ENCODE data around the gene TRDMT1. TPM values are rescaled to one million over a fixed set of nuclear protein-coding genes. Genes with fewer than 3 reads are reported as not detected.
"Not testable (repeated sequence)": the region's sequence is repeated elsewhere in the genome, so short reads cannot be mapped to it uniquely, and the experiment has no call there.

TRDMT1 gene
- total RNA-seq, 1 experiment from 2014 or later = 9.7 TPM

- in situ Hi-C loops (cut with HindIII; ENCODE audit: low pct_unique_long_range_greater_than_20kb, low sequenced_read_pairs) = no loop called here
- no peak for DNase-seq (ENCODE audit: low read depth, low spot score)
Measured at GRCh38 chr10:17134282-17134681, 67.2 kb downstream of the TRDMT1 start.

DNA sequence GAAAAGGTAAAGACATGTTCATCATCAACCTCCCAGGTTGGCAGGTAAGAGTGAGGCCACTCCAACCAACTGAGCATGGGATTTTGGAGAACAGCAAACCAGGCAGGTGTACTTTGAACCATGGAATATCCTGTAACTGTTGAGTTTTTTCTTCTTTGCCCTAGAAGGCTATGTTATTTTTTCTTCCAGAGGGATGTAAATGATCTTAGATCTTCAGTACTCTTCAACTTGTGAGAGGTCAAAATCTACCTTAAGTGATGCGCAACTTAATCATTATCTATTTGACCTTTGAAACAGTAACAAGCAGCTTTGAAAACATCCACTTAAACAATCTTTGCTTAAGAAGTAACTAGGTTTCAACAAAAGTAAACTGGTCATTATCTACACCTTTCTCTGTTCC, 71.7 kb downstream of the TRDMT1 start, which contains the start of gene CUBN:
TSS of gene CUBN (minus strand) at position 71 of the 400 bp plus-strand sequence. CDS start at position 25, 46 bp downstream.
- in situ Hi-C loops (cut with HindIII; ENCODE audit: low pct_unique_long_range_greater_than_20kb, low sequenced_read_pairs) = no loop called here
- no peak for DNase-seq (ENCODE audit: low read depth, low spot score)

GRCh38 chr10:17128261-17128660, 73.2 kb downstream of the TRDMT1 start:
- in situ Hi-C loops (cut with HindIII; ENCODE audit: low pct_unique_long_range_greater_than_20kb, low sequenced_read_pairs) = no loop called here

GRCh38 chr10:17126327-17126726, 75.1 kb downstream of the TRDMT1 start:
- no peak for DNase-seq (ENCODE audit: low read depth, low spot score)
- in situ Hi-C loops (cut with HindIII; ENCODE audit: low pct_unique_long_range_greater_than_20kb, low sequenced_read_pairs) = no loop called here

More at GRCh38 chr10:17128261-17128660, 73.2 kb downstream of the TRDMT1 start:
- peak; percentile 91 for DNase-seq (ENCODE audit: low read depth, low spot score)

- in situ Hi-C loops (cut with HindIII; ENCODE audit: low pct_unique_long_range_greater_than_20kb, low sequenced_read_pairs) = no loop called here
- peak; percentile 30 for DNase-seq (ENCODE audit: low read depth, low spot score)
Measured at GRCh38 chr10:17125206-17125893, 76.1 kb downstream of the TRDMT1 start.

- DNase-seq (ENCODE audit: low read depth, low spot score) = peak; percentile 10
- in situ Hi-C loops (cut with HindIII; ENCODE audit: low pct_unique_long_range_greater_than_20kb, low sequenced_read_pairs) = no loop called here
Measured at GRCh38 chr10:17123961-17124360, 77.5 kb downstream of the TRDMT1 start.

- DNase-seq (ENCODE audit: low read depth, low spot score) = peak; percentile 30
- in situ Hi-C loops (cut with HindIII; ENCODE audit: low pct_unique_long_range_greater_than_20kb, low sequenced_read_pairs) = no loop called here
Measured at GRCh38 chr10:17122726-17123661, 78.5 kb downstream of the TRDMT1 start.

GRCh38 chr10:17122052-17122451, 79.4 kb downstream of the TRDMT1 start:
- in situ Hi-C loops (cut with HindIII; ENCODE audit: low pct_unique_long_range_greater_than_20kb, low sequenced_read_pairs) = no loop called here
- DNase-seq (ENCODE audit: low read depth, low spot score) = no peak

DNA sequence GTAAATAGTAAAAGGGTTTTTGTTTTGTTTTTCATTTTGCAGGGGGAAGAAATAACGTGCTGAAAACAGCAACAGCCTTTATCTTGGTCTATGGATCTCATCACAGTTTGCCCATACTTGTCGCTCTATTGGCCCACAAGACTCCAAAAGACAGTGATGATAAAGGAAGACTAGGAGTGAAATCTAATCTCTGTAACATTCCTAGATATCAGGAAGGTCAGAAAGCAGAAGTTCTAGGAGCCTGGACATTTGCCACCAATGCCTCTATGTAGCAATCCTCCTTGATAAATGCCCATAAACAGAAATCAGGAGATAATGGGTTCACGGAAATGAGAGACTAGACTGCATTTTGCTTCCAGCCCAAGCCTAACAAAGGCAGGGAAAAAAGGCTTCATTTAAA, 80.8 kb downstream of the TRDMT1 start:
- in situ Hi-C loops (cut with HindIII; ENCODE audit: low pct_unique_long_range_greater_than_20kb, low sequenced_read_pairs) = no loop called here
- no peak for DNase-seq (ENCODE audit: low read depth, low spot score)

DNA sequence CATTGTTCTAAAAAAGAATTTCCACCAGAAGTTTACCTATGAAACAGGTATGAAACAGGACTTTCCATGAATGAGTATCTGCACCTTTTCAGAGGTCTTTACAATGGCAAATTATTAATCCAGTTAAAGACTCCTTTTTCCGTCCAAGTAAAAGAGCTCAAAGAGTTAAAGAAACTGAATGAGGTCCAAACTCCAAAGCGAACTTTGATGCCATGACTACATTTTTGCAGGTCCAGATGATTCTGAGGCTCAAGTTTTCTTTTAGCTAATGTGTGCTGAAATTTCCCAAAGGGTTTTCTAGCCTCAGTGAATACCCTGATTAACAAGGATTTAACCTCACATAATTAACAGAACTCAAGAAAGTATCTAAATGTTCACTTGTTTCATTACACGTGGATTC, 81.6 kb downstream of the TRDMT1 start:
- in situ Hi-C loops (cut with HindIII; ENCODE audit: low pct_unique_long_range_greater_than_20kb, low sequenced_read_pairs) = no loop called here
- no peak for DNase-seq (ENCODE audit: low read depth, low spot score)

- DNase-seq (ENCODE audit: low read depth, low spot score) = no peak
- in situ Hi-C loops (cut with HindIII; ENCODE audit: low pct_unique_long_range_greater_than_20kb, low sequenced_read_pairs) = no loop called here
Measured at GRCh38 chr10:17116193-17116592, 85.3 kb downstream of the TRDMT1 start.

GRCh38 chr10:17115683-17116082, 85.8 kb downstream of the TRDMT1 start:
- in situ Hi-C loops (cut with HindIII; ENCODE audit: low pct_unique_long_range_greater_than_20kb, low sequenced_read_pairs) = no loop called here
- DNase-seq (ENCODE audit: low read depth, low spot score) = no peak

DNA sequence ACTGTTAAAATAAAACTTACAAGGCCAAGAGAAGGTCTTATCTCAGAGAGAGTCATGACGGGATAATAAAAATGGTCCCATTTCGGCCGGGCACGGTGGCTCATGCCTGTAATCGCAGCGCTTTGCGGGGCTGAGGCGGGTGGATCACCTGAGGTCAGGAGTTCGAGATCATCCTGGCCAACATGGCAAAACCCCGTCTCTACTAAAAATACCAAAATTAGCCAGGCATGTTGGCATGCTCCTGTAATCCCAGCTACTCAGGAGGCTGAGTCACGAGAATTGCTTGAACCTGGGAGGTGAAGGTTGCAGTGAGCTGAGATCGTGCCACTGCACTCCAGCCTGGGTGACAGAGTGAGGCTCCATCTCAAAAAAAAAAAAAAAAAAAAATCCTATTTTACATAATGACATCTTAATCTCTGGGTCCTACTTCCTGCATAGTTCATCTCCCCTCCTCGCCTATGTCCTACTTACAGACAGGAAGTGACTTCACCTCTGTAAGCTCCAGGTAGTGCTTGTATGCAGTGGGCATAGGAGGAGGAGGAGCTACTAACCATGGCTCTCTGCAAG, 86.5 kb downstream of the TRDMT1 start:
- in situ Hi-C loops (cut with HindIII; ENCODE audit: low pct_unique_long_range_greater_than_20kb, low sequenced_read_pairs) = not testable (repeated sequence)

DNA sequence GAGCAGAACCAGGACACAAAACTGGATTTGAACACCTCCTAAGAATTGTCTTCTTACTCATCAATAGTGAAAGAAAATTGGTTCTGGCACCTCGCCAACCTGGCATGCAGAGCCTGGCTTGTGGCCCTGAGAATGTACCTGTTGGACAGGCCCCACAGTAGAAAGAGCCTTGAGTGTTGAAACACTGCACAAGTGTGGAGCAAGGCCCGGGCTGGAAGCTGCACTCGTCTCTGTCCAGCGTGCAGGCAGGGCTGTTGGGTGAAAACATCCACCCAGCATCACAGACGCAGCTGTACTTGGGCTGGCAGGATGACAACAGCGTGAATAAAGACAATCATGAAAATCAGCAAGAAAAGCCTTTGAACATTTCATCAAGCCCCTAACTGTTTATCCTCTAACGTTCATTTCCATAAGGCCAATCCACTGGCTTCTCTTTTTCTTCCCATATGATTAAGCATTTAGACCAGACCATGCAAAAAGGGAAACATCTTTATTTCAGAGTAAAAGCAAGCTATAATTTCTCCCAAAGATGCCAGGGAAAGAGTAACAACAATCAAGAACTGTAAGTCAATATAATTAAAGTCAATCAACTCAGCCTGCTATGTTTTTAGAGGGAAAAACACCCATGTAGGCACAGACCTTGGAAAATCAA, 87.5 kb downstream of the TRDMT1 start:
- in situ Hi-C loops (cut with HindIII; ENCODE audit: low pct_unique_long_range_greater_than_20kb, low sequenced_read_pairs) = no loop called here
- DNase-seq (ENCODE audit: low read depth, low spot score) = no peak

More for the DNA sequence above, 86.5 kb downstream of the TRDMT1 start:
- DNase-seq (ENCODE audit: low read depth, low spot score) = not testable (repeated sequence)

DNA sequence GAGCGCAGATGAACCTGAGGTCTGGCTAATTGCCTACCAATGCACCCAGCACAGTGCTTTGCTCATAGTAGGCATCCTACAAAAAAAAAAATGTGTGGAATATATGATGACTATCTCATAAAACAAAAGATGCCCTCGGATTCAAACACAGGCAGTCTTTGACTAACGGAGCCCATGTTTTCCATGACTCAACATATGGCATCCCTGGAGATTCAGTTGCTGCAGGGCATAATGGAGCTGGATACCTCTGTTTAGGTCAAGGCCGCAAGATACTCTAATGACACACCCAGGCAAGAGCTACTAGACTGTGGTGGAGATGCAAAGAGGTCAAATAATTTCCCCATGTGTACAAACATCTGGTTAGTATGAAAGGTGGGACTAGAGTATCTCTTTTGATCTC, 88.1 kb downstream of the TRDMT1 start:
- peak; percentile 81 for DNase-seq (ENCODE audit: low read depth, low spot score)
- in situ Hi-C loops (cut with HindIII; ENCODE audit: low pct_unique_long_range_greater_than_20kb, low sequenced_read_pairs) = no loop called here

DNA sequence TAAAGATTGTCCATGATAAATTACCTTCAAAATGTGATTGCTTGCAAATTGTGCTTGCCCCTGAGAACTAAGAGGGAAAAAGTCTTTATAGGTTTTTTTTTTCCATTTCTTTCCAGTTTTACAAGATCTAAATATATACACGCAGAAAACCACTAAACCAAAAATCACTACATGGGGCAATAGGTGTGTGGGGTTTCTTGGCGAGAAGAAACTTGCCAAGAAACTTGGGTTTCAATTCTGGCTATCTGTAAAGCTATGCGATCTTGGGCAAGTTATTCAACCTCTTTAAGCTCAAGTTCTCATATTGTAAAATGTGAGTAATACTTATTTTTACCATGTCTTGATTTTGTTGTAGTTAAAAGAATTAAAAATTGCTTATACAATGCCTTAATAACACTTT, 88.9 kb downstream of the TRDMT1 start:
- in situ Hi-C loops (cut with HindIII; ENCODE audit: low pct_unique_long_range_greater_than_20kb, low sequenced_read_pairs) = no loop called here

DNA sequence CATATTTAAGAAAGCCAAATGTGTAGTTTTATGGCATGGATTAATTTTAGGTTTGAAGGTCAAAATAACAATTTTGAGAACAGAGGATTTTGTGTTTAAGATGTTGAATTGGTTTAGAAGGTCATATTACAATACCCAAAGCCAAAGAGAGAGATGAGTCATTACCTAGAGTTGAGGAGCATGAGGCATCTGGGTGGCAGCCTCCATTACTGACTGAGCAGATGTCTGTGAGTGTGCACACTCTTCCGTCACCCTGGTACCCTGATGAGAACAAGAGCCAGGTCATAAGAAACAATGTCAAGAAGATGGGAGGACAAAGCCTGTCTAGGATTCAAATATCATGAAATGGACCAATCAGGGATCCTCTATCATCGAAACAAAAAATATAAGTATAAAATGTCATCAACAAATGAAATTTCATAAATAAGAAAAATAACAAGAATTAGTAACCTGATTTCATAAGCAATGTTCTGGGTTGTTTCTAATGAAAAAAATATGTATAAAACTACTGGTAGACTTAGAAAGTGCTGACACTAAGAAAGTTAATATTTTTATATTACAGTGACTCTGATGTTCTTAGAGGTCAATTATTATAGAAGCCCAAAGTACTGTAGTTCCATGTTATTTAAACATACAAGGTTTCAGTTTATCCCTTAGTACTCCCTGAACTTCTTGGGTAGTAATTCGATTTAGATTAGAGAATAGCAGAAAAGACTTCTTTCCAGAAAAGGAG, 91.8 kb downstream of the TRDMT1 start:
- peak; percentile 45 for DNase-seq (ENCODE audit: low read depth, low spot score)
- in situ Hi-C loops (cut with HindIII; ENCODE audit: low pct_unique_long_range_greater_than_20kb, low sequenced_read_pairs) = no loop called here

More for the DNA sequence above, 88.9 kb downstream of the TRDMT1 start:
- no peak for DNase-seq (ENCODE audit: low read depth, low spot score)

All from SK-MEL-5 (cell line).